HG03159 (cell line): Measurements from ENCODE around the gene CTCFL.

Experiments used
- ATAC-seq: cut with Tn5 transposase; IDR thresholded peaks from one replicate; pipeline ENCODE4 v1.9.1; 2021; ENCODE audit warnings: mild to moderate bottlenecking, moderate library complexity; ENCODE audit not compliant: unreplicated experiment

CTCFL gene

DNA sequence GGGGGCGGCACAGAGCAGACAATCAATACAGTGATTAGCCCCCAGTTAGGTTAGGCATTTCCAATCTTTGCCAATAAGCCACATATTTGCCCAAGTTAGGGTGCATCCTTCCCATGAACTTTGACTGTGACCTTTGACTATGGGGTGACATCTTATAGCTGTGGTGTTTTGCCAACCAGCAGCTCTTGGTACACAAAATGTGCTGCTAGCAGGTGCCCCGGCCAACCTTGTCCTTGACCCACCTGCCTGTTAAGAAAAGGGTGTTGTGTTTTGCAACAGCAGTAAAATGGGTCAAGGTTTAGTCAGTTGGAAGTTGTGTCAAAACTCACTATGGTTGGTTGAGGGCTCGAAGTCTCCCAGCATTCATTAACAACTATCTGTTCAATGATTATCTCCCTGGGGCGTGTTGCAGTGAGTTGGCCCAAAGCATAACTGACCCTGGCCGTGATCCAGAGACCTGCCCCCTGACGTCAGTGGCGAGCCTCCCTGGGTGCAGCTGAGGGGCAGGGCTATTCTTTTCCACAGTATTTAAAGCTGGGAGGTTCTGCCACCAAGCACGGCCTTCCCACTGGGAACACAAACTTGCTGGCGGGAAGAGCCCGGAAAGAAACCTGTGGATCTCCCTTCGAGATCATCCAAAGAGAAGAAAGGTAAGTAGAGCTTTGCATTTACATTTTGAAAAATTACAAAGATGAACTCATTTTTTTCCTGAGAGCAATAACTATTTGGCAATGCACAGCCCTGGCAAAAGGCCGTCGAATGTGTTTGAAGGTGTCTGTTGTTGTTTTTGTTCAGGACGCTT is 35.8 kb upstream of the CTCFL start, which contains the start of gene PCK1:
TSS of gene PCK1 (plus strand) at position 557 of the 802 bp plus-strand sequence. CDS start 302 bp downstream, outside the sequence.
- no peak for ATAC-seq

GRCh38 chr20:57559658-57560553 is 35.0 kb upstream of the CTCFL start:
- ATAC-seq = no peak

DNA sequence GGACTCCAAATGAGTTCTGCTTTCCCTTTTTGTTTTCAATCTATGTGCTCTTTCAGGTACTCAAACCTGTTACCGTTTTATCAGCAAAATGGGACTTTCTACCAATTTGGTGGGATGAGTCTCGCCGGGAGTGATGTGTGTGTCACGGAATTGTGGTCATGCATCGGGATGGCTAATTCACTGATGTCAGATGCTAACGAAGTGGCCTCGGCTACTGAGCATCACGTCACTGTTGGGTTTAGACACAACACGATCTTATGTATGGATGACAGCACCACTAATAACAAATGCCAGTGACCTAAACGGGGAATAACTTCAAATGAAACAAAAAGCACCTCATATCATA is 34.3 kb upstream of the CTCFL start:
- ATAC-seq = no peak

DNA sequence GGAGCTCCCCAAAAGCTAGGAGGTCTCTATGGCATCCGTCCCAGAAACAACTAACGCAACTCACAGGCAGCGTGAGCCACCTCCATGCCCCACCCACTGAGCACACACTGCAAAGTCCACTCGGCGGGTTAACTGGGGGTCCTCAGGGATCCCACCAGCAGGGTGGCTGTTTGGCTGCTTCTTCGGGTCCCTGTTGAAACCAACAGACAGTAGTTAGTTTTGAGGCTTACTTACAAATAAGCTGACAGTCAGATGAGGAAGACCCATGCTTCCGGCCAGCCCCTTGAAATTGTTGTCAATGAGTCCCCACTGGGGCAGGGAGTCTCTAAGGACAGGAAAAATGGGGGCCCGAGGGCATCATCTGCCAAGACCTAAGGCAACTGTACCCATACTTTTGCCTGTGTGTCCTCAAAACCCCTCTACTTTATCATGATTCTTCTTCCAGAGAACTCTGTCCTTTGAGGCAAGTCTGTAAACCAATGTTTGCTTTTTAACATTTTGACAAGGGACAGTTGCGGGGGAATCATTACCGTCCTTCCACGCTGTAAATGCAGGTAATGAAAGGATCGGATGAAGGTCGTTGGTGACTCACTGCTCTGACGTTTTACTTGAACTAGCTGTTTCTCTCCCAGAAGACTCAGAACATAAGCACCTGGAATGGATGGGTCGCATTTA is 33.8 kb upstream of the CTCFL start:
- no peak for ATAC-seq

GRCh38 chr20:57557926-57558613 is 33.1 kb upstream of the CTCFL start:
- no peak for ATAC-seq

GRCh38 chr20:57556980-57557274 is 32.0 kb upstream of the CTCFL start:
- no peak for ATAC-seq

GRCh38 chr20:57555457-57556184 is 30.7 kb upstream of the CTCFL start:
- ATAC-seq = no peak

- no peak for ATAC-seq
These were observed 28.6 kb upstream of the CTCFL start for GRCh38 chr20:57553376-57554018.

GRCh38 chr20:57552471-57552870 is 27.5 kb upstream of the CTCFL start:
- ATAC-seq = no peak

DNA sequence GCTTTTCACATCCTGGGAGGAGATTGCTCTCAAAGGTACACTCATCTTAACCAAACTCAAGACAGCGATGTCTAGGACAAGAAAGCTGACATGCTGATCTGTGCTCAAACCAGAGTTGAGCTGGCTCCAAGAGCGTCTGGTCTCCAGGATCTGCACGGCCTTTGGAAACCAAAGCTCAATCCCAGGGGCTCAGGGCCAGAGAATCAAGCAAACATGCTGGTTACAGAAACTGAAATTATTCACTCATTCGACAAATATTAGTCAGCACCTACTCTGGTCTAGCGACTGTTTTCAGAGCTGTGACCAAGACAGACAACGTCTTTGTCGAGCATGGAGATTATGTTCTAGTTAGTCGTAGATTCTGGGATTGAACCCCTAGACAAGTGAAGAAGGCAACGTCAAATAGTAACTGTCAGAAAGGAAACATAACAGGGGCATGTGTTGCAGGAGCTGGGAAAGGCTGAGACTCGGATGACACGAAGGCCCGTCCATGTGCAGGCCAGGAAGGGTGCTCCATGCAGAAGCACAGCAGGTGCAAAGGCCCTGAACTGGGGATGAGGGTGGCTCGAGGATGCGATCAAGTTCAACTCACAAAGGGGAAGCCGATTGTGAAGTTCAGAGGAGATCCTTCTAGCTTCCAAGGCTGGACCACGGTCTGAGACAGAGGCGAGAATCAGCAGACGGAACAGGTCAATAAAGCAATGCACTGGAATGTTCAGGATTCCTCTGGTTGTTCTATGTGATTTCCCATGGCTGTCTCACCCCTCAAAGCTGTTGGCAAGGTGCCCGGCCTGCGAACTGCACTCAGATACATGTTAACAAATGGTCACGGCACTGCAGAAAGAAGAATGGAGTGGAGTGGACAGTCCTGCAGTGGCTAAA is 23.5 kb upstream of the CTCFL start:
- no peak for ATAC-seq

DNA sequence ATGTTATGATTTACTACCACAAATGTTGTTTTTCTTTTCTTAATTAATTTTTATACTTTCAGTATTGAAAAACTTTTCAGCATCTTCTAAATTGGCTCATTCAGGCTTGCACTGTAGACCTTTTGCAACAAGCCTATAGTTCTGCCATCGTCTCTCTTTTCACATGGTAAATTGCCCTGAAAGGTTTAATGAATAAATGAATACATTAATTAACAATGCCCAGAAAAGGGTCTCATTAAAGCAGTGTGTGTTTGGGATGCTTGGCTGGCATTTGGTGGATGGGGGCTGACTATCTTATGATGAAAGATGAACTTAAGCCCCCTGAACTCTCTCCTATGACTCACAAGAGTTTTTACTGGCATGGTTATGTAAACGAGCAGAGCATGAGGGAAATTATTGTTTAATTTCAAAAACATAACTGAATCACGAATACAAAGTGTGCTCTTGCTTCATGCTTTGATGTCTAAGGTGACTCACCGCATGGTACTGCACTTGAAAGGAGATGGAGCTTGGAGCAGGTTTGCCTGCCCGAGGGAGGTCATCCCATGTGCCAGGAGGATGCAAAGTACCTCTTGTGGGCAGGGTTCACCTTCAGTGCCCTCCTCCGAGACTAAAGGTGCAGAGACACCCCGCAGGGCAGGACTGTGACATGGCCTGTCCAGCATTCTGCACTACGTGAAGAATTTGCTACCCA is 22.2 kb upstream of the CTCFL start:
- no peak for ATAC-seq

GRCh38 chr20:57545927-57546662 is 21.2 kb upstream of the CTCFL start:
- no peak for ATAC-seq

- ATAC-seq = no peak
These were observed 20.1 kb upstream of the CTCFL start for GRCh38 chr20:57544838-57545564.

- no peak for ATAC-seq
These were observed 18.8 kb upstream of the CTCFL start for GRCh38 chr20:57543754-57544153.

- no peak for ATAC-seq
These were observed 16.1 kb upstream of the CTCFL start for GRCh38 chr20:57540890-57541580.

- ATAC-seq = no peak
These were observed 14.9 kb upstream of the CTCFL start for GRCh38 chr20:57539889-57540288.
